Tibial nerve (tissue), 4 donors: ENCODE results near the gene DCP1B.

Source experiments
- CTCF ChIP-seq, 5 experiments: fragments of 200-600 bp in 3 of 5; fragments of 450-650 bp in 2 of 5; sonication (generic) in 3 of 5; IDR thresholded peaks; one replicate each; pipeline ENCODE4 v1.5.1; 2016 to 2019; ENCODE audit warnings: antibody characterized with exemption in 5 of 5, mild to moderate bottlenecking in 3 of 5, moderate library complexity in 2 of 5
- EP300 ChIP-seq, 2 donors: sonication (generic); formaldehyde crosslinking; IDR thresholded peaks; one replicate each; pipeline ENCODE4 v1.6.1; 2017; ENCODE audit warnings: antibody characterized with exemption in 2 of 2, mild to moderate bottlenecking in 1 of 2
- POLR2A ChIP-seq, 2 donors: fragments of 450-650 bp; IDR thresholded peaks; one replicate each; pipeline ENCODE4 v1.6.1; 2017; ENCODE audit warnings: antibody characterized with exemption in 2 of 2, mild to moderate bottlenecking in 2 of 2, moderate library complexity in 2 of 2

DNA sequence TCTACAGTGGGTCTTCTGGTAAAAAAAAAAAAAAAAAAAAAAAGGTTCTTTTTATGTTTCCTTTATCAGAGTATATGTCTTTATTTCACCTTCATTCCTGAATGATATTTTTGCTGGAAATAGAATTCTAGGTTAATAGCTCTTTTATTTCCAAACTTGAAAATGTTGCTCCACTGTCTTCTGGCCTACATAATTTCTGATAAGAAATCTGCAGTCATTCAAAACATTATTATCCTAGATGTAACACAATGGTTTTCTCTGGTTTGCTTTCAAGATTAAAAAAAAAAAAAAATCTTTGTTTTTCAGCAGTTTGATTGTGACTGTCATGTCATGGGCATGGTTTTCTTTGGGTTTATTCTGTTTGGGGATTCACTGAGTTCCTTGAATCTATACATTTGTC is 19.5 kb downstream of the DCP1B start:
- TF ChIP-seq CTCF (IDR thresholded peaks at IDR 0.05) (no peak), POLR2A (IDR thresholded peaks at IDR 0.05) (no peak), EP300 (IDR thresholded peaks at IDR 0.05) (no peak)
